ENCODE data around the gene COL16A1. TPM values are rescaled to one million over a fixed set of nuclear protein-coding genes. Genes with fewer than 3 reads are reported as not detected.

COL16A1 gene
- total and polyA plus RNA-seq, 2 of the 13 experiments (the other 11 are each of a cell fraction or from before 2014, with no cell fraction given): 4.3 to 12.2 TPM

DNA sequence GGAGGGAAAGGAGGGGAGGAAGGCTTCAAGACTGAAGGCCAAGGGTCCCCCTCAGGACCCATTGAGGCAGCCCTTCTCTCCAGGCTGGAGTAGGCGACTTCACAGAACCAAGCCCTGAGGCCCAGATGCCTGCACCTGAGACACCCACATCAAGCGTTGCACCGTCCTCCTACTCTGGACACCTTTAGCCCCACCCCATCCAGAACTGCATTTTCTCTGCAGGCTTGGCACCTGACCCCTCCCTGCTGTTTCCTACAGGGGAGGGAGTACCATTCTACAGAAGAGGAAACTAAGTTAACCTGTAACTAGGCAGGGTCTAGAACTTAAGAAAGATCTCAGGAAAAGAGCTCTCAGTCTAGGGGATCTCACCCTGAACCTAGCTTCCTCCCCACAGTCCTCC, 71.2 kb downstream of the COL16A1 start (continued):
- no peak for TF ChIP-seq LCORL (IDR thresholded peaks at IDR 0.05)
- TF ChIP-seq LCORL (CRISPR knock-in tag; IDR thresholded peaks at IDR 0.05): no peak
- no peak for TF ChIP-seq PTBP1 (IDR thresholded peaks at IDR 0.05; ENCODE audit: low read depth, low read length, poor library complexity, severe bottlenecking)
- no peak for TF ChIP-seq ZNF615 (CRISPR knock-in tag; IDR thresholded peaks at IDR 0.05; ENCODE audit: borderline replicate concordance)

DNA sequence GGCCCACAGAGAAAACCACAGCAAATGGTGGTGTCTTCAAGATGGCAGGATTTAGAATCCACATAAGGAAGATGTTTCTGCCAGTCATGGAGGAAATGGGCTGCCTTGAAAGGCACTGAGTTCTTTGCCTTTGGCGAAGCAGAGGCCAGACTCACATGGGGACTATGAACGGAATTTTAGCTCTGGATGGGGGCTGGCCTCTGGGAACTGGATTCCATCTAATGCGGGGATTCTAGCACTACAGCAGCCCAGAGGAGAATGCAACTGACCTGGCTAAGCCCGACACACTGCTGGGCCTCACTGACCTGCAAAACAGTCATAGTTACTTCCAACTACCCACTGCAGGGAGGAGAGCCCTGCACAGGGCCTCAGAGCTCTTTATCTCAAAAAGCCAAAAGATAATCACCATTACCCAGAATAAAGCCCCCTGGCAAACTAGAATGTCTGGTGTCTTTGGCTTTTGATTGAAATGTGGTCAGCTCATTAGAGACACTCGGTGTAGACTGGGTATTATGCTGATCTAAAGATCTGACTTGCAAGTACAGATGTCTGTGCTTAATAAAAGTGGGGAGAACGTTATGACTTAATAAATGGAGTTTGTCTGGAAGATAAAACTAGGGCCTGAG, 74.8 kb downstream of the COL16A1 start:
- no peaks in the 10 kb centered on the region for H3K9me3 ChIP-seq (ENCODE audit: low read length)
- H3K4me2 ChIP-seq (ENCODE audit: low read depth, low read length): no peak overlapping the region
- peaks cover 30 to 53% of the 10 kb centered on the region in 2 experiments; a peak in 4 of 5 replicates for H3K36me3 ChIP-seq (replicated peaks in 1 of 2; ENCODE audit: control insufficient read depth in 1 of 2, insufficient read depth in 2 of 2, low read length in 2 of 2)
- DNase-seq (ENCODE audit: low spot score) (no peak), ATAC-seq (no peak), FAIRE-seq (no peak)
- 98% methylated on average over 5 of the region's 6 CpGs for WGBS (ENCODE audit: low lambda C conversion rate)
- ChIA-PET POLR2A (interaction anchor here (1.2 kb wide), 1 partner anchor 16 kb away, joined by 3 read pairs; the partner anchor contains the start of gene PEF1), CTCF (ENCODE audit: low intra/inter-chr PET ratio, low total read pairs) (no interaction called here)
- H3K27ac ChIP-seq (ENCODE audit: extremely low read length, insufficient read depth, low read length): no peak overlapping the region
- intact Hi-C loops (cut with micrococcal nuclease; ENCODE audit: unreplicated experiment): no loop called here
- no peaks in the 10 kb centered on the region for H4K20me1 ChIP-seq (ENCODE audit: insufficient read depth, low read length)
- no peaks in the 10 kb centered on the region for H3K79me2 ChIP-seq (ENCODE audit: insufficient read depth, low read length)
- H3K4me3 ChIP-seq (replicated peaks in 1 of 3; ENCODE audit: insufficient read depth in 1 of 3, low read depth in 2 of 3, low read length in 3 of 3): no peak overlapping the region
- H3K9ac ChIP-seq (ENCODE audit: insufficient read depth, low read depth, low read length): no peak overlapping the region
- H3K4me1 ChIP-seq (ENCODE audit: insufficient read depth, low read length): no peaks in the 10 kb centered on the region
- no peaks in the 10 kb centered on the region for H3K27me3 ChIP-seq (ENCODE audit: control insufficient read depth in 1 of 2, insufficient read depth in 2 of 2, low read length in 2 of 2)
- TF ChIP-seq ZNF841 (CRISPR knock-in tag; IDR thresholded peaks at IDR 0.05; ENCODE audit: borderline replicate concordance) (no peak), ZNF232 (CRISPR knock-in tag; IDR thresholded peaks at IDR 0.05; ENCODE audit: borderline replicate concordance) (no peak), HMG20A (CRISPR knock-in tag; IDR thresholded peaks at IDR 0.05; ENCODE audit: borderline replicate concordance) (no peak), ARID2 (CRISPR knock-in tag; IDR thresholded peaks at IDR 0.05; ENCODE audit: borderline replicate concordance) (no peak), PAF1 (CRISPR knock-in tag; IDR thresholded peaks at IDR 0.05) (no peak), CENPX (CRISPR knock-in tag; IDR thresholded peaks at IDR 0.05) (no peak), ZNF260 (CRISPR knock-in tag; IDR thresholded peaks at IDR 0.05; ENCODE audit: borderline replicate concordance, low read depth) (no peak)
- TF ChIP-seq, protein P1, sequence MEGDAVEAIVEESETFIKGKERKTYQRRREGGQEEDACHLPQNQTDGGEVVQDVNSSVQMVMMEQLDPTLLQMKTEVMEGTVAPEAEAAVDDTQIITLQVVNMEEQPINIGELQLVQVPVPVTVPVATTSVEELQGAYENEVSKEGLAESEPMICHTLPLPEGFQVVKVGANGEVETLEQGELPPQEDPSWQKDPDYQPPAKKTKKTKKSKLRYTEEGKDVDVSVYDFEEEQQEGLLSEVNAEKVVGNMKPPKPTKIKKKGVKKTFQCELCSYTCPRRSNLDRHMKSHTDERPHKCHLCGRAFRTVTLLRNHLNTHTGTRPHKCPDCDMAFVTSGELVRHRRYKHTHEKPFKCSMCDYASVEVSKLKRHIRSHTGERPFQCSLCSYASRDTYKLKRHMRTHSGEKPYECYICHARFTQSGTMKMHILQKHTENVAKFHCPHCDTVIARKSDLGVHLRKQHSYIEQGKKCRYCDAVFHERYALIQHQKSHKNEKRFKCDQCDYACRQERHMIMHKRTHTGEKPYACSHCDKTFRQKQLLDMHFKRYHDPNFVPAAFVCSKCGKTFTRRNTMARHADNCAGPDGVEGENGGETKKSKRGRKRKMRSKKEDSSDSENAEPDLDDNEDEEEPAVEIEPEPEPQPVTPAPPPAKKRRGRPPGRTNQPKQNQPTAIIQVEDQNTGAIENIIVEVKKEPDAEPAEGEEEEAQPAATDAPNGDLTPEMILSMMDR (CRISPR knock-in tag; IDR thresholded peaks at IDR 0.05): no peak
- in situ Hi-C loops (cut with HindIII; ENCODE audit: extremely low pct_ligation_motif_present, low pct_unique_long_range_greater_than_20kb): no loop called here
- no TSS peak for BruUV-seq (replicated peaks)
- no peak overlapping the region for H2AFZ ChIP-seq (ENCODE audit: low read length)
